ENCODE measurements around the gene ANKRD1.

The ANKRD1 gene

DNA sequence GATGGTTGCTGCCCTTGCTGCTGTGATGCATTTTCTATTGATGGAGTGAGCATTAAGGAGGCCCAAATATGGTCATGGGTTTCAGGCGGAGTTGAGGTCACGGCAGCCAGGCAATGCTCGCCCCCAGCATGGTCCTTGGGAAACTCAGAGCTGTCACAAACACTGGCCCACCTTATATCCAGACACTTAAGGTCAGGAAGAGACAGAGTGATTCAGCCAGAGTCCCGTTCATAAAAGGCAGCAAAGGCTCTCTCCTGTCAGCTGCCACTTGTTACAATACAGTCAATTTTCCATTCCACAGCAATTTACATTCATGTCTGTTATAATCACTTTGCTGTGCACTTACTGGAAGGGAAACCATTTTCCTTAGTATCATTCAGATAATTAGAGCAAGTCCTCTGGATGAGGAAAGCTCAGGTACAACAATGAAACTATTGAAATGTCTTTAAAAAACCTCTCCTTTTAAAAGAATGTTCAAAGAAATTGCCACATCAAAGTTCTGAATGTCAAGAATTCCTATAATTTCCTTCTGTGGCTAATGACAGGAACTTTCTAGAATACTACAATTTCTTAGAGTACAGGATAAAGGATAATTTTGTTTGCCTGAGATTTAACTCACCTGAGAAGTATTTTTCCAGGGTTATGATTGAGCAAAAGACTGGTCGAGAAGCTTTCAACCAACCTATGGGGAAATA lies 14.8 kb upstream of the ANKRD1 start:
- no peak for FAIRE-seq

GRCh38 chr10:90930971-90931871 lies 10.3 kb upstream of the ANKRD1 start:
- no peak for FAIRE-seq

DNA sequence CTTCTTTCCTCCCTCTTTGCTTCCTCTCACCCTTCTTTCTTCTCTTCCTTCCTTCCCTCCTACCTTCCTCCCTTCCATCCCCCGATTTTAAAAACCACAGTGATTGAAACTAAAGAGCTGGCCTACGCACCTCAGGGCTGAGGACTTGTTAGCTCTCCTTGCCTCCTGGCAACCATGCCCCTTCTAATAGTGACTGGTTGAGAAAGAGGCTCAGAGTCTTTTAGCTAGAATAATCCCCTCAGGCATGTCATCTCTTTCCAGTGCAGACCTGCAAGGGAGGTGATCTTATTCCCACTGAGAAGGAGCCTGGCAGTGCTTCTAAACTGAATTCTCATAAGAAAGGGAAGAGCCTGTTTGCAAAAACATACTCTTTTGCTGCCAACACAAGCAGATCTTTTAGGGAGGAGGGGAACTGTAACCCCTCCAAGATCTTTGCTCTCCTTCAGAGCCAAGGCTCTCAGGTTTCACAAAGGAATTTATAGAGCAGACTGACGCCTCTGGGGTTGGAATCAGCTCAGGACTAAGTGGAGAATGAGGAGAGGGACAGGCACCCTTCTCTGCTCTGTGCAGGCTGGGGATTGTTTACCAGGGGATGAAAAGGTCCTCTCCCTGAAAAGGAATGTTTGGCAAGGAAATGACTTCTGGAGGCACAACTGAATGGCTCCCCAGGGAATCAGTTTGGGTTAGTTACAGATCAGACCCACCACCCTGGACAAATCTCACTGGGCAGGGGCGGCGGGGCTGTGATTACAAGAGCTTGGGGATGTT lies 9.4 kb upstream of the ANKRD1 start:
- no peak for FAIRE-seq

GRCh38 chr10:90929179-90929578 lies 8.3 kb upstream of the ANKRD1 start:
- FAIRE-seq, result no peak

DNA sequence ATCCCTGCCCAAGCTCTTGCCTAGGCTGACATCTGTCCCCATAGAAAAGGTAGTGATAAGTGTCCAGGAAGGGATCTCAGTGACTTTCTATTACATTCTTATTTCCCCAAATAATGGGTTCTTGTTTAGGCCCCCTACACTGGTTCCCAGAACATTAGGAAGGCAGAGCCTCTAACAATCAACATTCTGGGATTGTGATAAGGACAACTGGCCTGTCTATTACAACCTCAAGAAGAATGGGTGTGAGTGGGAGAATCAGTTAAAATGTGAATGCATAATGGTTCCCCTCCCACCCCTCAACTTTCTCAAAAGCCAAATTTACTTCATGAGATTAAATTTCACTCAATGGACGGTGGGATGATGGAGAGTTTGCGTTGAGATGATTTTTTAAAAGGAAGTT lies 6.4 kb upstream of the ANKRD1 start:
- FAIRE-seq, result no peak

DNA sequence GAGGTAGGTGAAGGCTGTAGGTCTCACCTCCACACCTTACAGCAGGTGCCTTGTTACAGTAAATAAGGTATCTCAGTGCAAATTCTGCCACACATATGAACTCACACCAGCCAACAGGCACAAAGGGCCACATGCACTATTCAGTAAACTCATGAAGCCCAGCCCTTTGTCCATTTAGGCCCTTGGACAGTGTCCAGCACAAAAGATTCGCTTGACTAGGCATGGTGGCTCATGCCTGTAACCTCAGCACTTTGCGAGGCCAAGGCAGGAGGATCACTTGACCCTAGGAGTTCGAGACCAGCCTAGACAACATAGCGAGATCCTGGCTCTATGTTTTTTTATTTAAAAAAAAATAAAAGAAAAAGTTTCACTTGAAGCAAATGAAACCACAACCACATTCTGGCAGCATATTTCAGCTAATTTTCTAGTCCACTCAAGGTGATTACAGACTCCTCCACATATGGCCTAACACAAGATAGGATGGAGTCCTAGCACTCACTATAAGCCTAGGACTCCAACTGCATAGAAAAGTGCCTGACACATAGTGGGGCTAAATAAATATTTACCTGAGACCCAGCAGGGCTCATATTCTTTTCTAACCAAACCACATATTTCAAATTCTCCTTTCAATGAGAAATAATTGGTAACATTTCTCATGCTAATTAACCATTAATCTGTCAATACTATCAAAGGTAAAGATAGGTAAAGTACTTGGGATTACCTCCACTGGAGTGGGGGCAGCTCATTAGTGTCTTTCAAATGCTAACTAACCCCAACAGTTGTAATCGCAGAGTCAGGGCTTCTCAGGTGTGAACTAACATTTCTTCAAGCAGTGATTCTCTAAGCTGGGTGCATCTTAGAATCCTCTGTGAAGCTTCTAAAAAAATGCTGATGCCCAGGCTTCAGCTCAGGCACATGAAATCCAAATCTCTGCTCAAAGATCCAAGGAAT lies 4.5 kb upstream of the ANKRD1 start:
- FAIRE-seq, result no peak

- no peak for FAIRE-seq
These were observed 3.7 kb upstream of the ANKRD1 start for GRCh38 chr10:90924552-90924951.

DNA sequence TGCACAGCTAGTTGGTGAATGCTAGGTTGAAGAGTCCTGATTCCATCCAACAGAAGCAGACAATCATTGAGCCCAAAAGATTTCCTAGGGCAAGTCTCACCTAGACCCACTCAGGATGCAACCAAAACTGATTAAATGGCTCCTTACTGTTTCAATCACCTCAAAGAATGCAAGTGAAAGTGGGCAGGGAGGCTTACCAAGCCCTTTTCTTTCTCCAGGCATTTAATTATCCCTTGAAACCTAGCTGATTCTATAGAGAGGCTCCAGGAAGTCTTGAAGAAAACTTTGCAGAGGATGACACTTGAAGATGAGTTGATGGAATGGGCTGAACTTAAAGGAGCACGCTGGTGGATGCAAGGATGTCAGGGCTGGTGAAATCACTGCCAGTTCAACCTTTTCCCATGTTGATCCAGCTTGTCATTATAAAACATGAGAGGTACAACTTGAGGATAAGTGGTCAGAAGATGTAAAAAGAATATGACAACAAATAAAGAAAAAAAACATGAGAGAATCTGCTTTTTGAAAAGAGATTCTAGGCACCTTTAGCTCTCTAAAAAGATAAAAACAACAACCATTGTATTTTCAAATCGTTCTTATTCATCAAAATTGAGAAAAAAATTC lies 2.3 kb upstream of the ANKRD1 start:
- no peak for FAIRE-seq

DNA sequence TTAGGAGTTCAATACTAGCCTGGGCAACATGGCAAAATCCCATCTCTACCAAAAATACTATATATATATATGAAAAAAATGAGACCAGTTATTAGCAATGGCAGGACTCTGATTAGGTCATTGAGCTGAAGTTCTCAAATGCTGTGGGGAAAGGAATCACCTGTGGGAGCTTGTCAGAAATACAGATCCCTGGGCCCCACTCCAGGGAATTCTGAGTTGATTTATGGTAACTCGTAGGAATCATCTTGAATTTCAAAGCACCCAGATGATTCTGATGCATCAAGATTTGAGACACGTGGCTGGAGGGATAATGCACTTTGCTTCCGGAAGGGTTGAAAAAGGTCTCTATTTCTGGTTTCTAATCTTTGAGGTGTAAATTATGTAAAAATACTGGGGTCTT lies 1.0 kb upstream of the ANKRD1 start:
- no peak for FAIRE-seq

DNA sequence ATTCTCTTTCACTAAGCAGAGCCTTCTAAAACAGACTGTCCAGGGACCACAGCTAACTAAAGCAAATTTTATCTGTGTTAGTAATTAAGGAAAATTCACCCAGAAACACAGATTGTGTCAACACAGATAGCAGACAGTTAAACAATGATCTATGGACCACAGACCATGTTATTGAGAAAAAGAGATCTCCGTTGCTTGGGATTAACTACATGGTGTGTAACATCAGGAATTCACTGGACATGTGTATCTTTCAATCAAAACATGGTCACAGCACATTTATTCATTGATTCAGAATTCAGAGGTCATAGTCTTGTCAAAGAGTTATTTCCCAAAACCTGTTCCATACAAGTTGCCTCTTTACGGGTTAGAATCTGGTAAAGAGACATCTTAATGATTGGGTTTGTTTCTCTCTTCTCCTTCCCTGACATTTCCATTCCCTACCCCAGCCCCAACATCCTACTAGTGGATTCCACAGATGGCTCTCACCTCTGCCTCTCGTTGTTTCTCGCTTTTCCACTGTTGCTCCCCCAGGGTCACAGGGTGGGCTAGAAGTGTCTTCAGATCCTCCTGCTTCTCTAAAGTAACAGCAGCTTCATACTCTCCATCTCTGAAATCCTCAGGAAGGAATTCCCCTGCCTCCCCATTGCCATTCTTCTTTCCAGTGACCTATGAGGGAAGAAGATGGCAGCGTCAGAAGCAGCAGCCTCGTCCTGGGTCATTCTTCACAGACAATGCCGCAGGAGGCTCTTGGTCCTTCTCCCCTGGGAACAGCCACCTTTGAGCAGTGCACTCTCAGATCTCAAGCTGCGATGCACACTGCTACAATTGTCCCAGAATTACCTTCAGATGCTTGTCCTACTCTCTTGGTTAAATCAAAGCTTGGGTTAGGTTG lies 958 bp downstream of the ANKRD1 start:
- FAIRE-seq, result no peak

- FAIRE-seq, result no peak
These were observed 2.9 kb downstream of the ANKRD1 start for GRCh38 chr10:90917968-90918318.

- no peak for FAIRE-seq
These were observed 3.5 kb downstream of the ANKRD1 start for GRCh38 chr10:90917238-90917967.

DNA sequence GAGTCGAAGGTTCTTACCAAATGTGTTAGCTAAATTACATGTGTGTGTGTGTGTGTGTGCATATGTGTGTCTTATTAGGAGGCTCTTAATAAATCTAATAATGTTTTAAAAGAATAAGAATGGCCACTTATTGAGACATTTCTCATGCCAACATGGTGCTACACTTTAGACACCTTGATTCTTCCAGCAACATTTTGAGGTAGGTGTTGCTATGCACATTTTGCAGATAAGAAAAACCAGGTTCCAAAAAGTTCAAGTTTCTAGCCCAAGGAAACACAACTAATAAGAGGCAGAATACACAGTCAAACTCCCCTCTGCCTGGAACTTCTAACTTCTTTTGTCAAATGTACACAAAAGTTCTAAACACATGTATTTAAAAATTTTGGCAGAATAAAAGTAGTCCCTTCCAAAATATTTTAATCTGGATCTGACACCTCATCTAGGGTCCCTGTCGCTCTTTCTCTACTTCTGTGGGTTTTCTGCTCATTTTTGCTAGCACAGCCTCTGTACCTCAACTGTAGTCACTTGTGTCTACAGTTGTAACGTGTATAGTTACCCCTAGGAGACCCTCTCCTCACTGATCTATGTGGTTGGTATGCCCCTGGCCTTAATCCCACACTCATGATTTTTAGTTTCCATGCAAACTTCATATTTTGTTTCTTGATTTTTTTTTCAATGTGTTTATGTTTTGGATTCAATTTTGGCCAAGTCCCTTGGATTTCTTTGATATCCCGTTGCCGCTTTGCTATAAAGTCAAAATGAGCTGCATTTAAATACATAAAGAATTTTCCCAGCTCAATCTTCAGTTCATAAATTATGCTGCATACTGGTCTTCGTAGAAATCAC lies 4.3 kb downstream of the ANKRD1 start:
- no peak for FAIRE-seq

- no peak for FAIRE-seq
These were observed 5.2 kb downstream of the ANKRD1 start for GRCh38 chr10:90915766-90916075.

- FAIRE-seq, result no peak
These were observed 5.7 kb downstream of the ANKRD1 start for GRCh38 chr10:90914992-90915765.

GRCh38 chr10:90913774-90914420 lies 7.0 kb downstream of the ANKRD1 start:
- FAIRE-seq, result no peak

- FAIRE-seq, result no peak
These were observed 7.9 kb downstream of the ANKRD1 start for GRCh38 chr10:90912854-90913479.
